Neuron (in vitro differentiated cells): ENCODE measurements around the gene ADAMTS4.

ENCODE experiments used
- H2AFZ ChIP-seq: one replicate; pipeline ENCODE4 v1.6.1; 2013; ENCODE audit warnings: low read depth, mild to moderate bottlenecking, inconsistent platforms, low read length, moderate library complexity
- H3K27me3 ChIP-seq: one replicate; pipeline ENCODE4 v1.6.1; 2013; ENCODE audit warnings: low read length; ENCODE audit not compliant: insufficient read depth
- H3K36me3 ChIP-seq: one replicate; pipeline ENCODE4 v1.6.1; 2013; ENCODE audit warnings: low read length; ENCODE audit not compliant: insufficient read depth
- H3K4me1 ChIP-seq: one replicate; pipeline ENCODE4 v1.6.1; 2013; ENCODE audit warnings: low read length; ENCODE audit not compliant: insufficient read depth
- H3K4me3 ChIP-seq: 2 replicates; pipeline ENCODE4 v1.5.1; 2013; ENCODE audit warnings: mild to moderate bottlenecking, low read length, moderate library complexity
- H3K9me3 ChIP-seq: one replicate; pipeline ENCODE4 v1.6.1; 2013; ENCODE audit warnings: low read length

ADAMTS4 gene

GRCh38 chr1:161182214-161182613, 16.6 kb downstream of the ADAMTS4 start:
- H3K4me1 ChIP-seq = peaks cover 2% of the 10 kb centered on the region
- no peaks in the 10 kb centered on the region for H3K9me3 ChIP-seq
- H3K4me3 ChIP-seq = no peak overlapping the region
- no peak overlapping the region for H2AFZ ChIP-seq
- H3K27me3 ChIP-seq = no peaks in the 10 kb centered on the region
- H3K36me3 ChIP-seq = no peaks in the 10 kb centered on the region

- Histone ChIP-seq H2AFZ (no peak overlapping the region), H3K9me3 (no peaks in the 10 kb centered on the region), H3K4me1 (peaks cover 12% of the 10 kb centered on the region), H3K4me3 (no peak overlapping the region), H3K36me3 (peaks cover 4% of the 10 kb centered on the region), H3K27me3 (no peaks in the 10 kb centered on the region)
These were observed 18.2 kb downstream of the ADAMTS4 start for GRCh38 chr1:161180639-161181038.

GRCh38 chr1:161179698-161180097, 19.2 kb downstream of the ADAMTS4 start:
- Histone ChIP-seq H3K9me3 (no peaks in the 10 kb centered on the region), H3K36me3 (peaks cover 13% of the 10 kb centered on the region), H2AFZ (no peak overlapping the region), H3K4me1 (peaks cover 12% of the 10 kb centered on the region), H3K27me3 (no peaks in the 10 kb centered on the region), H3K4me3 (no peak overlapping the region)

GRCh38 chr1:161177936-161178244, 21.0 kb downstream of the ADAMTS4 start:
- H2AFZ ChIP-seq = peak overlapping the region; percentile 57
- peak overlapping the region; percentile 66 for H3K4me3 ChIP-seq
- H3K4me1 ChIP-seq = peaks cover 12% of the 10 kb centered on the region
- no peaks in the 10 kb centered on the region for H3K27me3 ChIP-seq
- peaks cover 27% of the 10 kb centered on the region for H3K36me3 ChIP-seq
- H3K9me3 ChIP-seq = no peaks in the 10 kb centered on the region

GRCh38 chr1:161177112-161177935, 21.5 kb downstream of the ADAMTS4 start, which contains the start of gene B4GALT3:
B4GALT3 (minus strand) TSS chr1:161177507; CDS start chr1:161176060, 1,447 bp downstream.
- Histone ChIP-seq H2AFZ (peak within 1 kb of the TSS; percentile 57), H3K4me1 (peaks cover 12% of the 10 kb centered on the region), H3K36me3 (peaks cover 31% of the 10 kb centered on the region), H3K9me3 (no peaks in the 10 kb centered on the region), H3K27me3 (no peaks in the 10 kb centered on the region), H3K4me3 (peak within 1 kb of the TSS; percentile 66)

DNA sequence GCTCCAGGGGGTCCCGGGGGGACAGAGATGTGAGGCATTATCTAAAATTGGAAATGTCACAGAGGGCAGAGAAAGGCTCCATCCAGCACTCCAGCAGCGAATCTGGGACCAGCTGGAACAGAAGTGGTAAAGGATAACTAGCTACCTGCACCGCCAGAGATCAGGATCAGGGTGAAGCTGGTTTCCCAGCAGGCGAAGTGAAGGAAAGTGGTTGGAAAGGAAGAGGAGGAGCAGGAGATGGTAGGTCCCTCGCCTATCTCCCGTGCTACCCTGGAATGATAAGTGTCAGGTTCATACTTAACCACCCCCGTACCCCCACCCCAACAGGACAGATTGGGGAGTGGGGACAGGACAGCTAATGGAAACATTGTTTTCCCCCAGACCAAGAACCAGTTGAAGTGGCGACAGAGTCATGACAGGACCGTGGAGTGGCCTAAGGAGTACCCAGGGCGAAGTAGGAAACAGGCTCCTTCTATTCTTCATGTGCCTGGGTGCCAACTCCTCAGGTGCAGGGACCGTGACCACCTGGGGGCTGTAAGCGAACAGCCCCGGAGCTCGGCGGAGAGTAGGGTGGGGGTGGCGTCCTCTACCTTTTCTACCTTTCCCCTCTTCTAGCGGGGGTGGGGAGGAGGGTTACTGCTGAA, 22.3 kb downstream of the ADAMTS4 start:
- Histone ChIP-seq H3K4me3 (peak overlapping the region; percentile 66), H3K27me3 (no peaks in the 10 kb centered on the region), H3K9me3 (no peaks in the 10 kb centered on the region), H3K36me3 (peaks cover 38% of the 10 kb centered on the region), H3K4me1 (peaks cover 12% of the 10 kb centered on the region), H2AFZ (peak overlapping the region; percentile 57)

GRCh38 chr1:161175771-161176453, 22.9 kb downstream of the ADAMTS4 start:
- Histone ChIP-seq H3K36me3 (peaks cover 45% of the 10 kb centered on the region), H3K27me3 (no peaks in the 10 kb centered on the region), H3K9me3 (no peaks in the 10 kb centered on the region), H2AFZ (no peak overlapping the region), H3K4me1 (peaks cover 12% of the 10 kb centered on the region), H3K4me3 (peak overlapping the region; percentile 66)

DNA sequence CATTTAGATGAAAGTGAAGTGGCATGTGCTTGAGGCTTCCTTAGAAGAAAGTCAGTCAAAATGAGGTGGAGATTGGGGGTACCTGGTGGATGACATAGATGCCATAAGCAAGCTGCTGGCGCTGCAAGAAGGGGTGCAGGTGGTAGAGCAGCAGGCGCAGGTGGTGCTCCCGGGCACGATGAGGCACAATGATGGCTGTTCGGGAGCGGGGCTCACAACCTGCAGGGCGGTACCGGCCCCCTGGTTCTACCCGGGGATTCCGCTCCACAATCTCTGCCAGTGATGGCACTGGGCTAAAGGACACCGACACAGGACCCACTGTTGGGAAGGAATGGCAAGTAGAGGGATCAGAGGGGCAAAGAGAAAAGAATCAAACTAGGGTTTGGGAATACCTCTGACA, 23.9 kb downstream of the ADAMTS4 start:
- Histone ChIP-seq H3K9me3 (no peaks in the 10 kb centered on the region), H3K4me1 (peaks cover 12% of the 10 kb centered on the region), H3K36me3 (peaks cover 52% of the 10 kb centered on the region), H2AFZ (no peak overlapping the region), H3K27me3 (no peaks in the 10 kb centered on the region), H3K4me3 (no peak overlapping the region)

GRCh38 chr1:161173711-161174110, 25.1 kb downstream of the ADAMTS4 start:
- no peaks in the 10 kb centered on the region for H3K27me3 ChIP-seq
- peaks cover 12% of the 10 kb centered on the region for H3K4me1 ChIP-seq
- no peak overlapping the region for H3K4me3 ChIP-seq
- H3K36me3 ChIP-seq = peaks cover 63% of the 10 kb centered on the region
- H3K9me3 ChIP-seq = no peaks in the 10 kb centered on the region
- no peak overlapping the region for H2AFZ ChIP-seq

- Histone ChIP-seq H3K4me1 (peaks cover 12% of the 10 kb centered on the region), H3K27me3 (no peaks in the 10 kb centered on the region), H2AFZ (no peak overlapping the region), H3K36me3 (peaks cover 63% of the 10 kb centered on the region), H3K4me3 (no peak overlapping the region), H3K9me3 (no peaks in the 10 kb centered on the region)
These were observed 26.0 kb downstream of the ADAMTS4 start for GRCh38 chr1:161172776-161173376.

DNA sequence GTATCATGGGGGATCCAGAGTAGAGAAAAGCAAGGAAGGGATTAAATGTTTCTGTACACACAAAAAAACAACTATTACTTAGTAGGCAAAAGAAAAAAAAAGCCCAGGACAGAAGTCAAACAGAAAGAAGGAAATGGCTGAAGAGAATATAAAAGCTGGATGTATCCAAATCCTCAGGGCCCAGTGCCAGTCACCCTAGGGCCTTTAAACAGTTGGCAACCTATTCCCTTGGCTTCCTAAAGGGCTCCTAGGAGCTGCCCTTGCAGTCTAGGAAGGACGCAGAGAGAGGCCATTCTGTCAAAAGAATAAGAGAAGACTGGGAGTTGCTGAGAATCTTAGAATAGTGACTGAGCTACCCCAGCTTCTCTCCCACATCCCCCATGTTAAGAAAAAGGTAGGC, 26.5 kb downstream of the ADAMTS4 start:
- Histone ChIP-seq H3K4me1 (peaks cover 10% of the 10 kb centered on the region), H3K9me3 (no peaks in the 10 kb centered on the region), H3K36me3 (peaks cover 63% of the 10 kb centered on the region), H2AFZ (no peak overlapping the region), H3K4me3 (no peak overlapping the region), H3K27me3 (no peaks in the 10 kb centered on the region)

DNA sequence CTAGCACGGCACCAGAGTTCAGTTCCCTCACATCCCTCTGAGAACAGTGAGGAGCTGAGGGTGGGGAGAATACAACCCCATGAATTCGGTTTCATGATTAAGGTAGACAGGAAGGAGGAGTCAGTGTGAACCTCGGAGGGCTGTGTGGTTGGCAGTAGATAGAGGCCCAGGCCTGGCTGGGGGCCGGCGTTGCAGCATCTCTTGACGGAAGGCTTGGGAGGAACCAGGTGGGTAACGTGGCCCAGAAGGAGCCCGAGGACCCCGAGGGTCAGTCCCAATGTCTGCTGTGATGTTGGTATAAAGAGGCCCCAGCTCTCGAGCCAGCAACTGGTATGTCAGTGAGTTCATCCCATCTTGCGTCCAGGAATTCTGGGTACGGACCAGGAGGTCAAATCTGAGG, 27.2 kb downstream of the ADAMTS4 start:
- no peaks in the 10 kb centered on the region for H3K9me3 ChIP-seq
- no peaks in the 10 kb centered on the region for H3K27me3 ChIP-seq
- H3K4me1 ChIP-seq = peaks cover 12% of the 10 kb centered on the region
- H3K4me3 ChIP-seq = no peak overlapping the region
- peaks cover 63% of the 10 kb centered on the region for H3K36me3 ChIP-seq
- H2AFZ ChIP-seq = no peak overlapping the region

GRCh38 chr1:161171191-161171590, 27.7 kb downstream of the ADAMTS4 start:
- no peak overlapping the region for H3K4me3 ChIP-seq
- peaks cover 63% of the 10 kb centered on the region for H3K36me3 ChIP-seq
- H3K9me3 ChIP-seq = no peaks in the 10 kb centered on the region
- no peaks in the 10 kb centered on the region for H3K27me3 ChIP-seq
- H2AFZ ChIP-seq = no peak overlapping the region
- peaks cover 8% of the 10 kb centered on the region for H3K4me1 ChIP-seq
